Transverse colon (tissue), 4 donors: ENCODE measurements around the gene RRP1B. TPM values are rescaled to one million over a fixed set of nuclear protein-coding genes. Genes with fewer than 3 reads are reported as not detected.
"Not testable (repeated sequence)": the region's sequence is repeated elsewhere in the genome, so short reads cannot be mapped to it uniquely, and the experiment has no call there.

Source experiments
- DNase-seq: peaks from one replicate; pipeline ENCODE4 v3.0.0-alpha.2; 2019
- H3K27ac ChIP-seq, 4 donors: fragments of 200-600 bp; sonication (generic); 2 replicates each; pipeline ENCODE4 v1.5.1; 2016 to 2018; ENCODE audit warnings: inconsistent platforms in 4 of 4
- H3K27me3 ChIP-seq: fragments of 200-600 bp; sonication (generic); 2 replicates; pipeline ENCODE4 v1.5.1; 2017; ENCODE audit warnings: inconsistent platforms
- H3K36me3 ChIP-seq, 4 donors: fragments of 200-600 bp; sonication (generic); 2 replicates each; pipeline ENCODE4 v1.5.1; 2017 to 2019; ENCODE audit warnings: inconsistent platforms in 4 of 4
- H3K4me1 ChIP-seq, 4 donors: fragments of 200-600 bp; sonication (generic); 2 replicates each; pipeline ENCODE4 v1.5.1; 2017 to 2020; ENCODE audit warnings: inconsistent platforms in 4 of 4
- H3K4me3 ChIP-seq, 4 donors: fragments of 200-600 bp; sonication (generic); 1 replicate in 1 of 4; 2 replicates in 3 of 4; pipeline versions ENCODE4 v1.5.1 to v1.6.1; 2017 to 2019; ENCODE audit warnings: inconsistent platforms in 4 of 4
- H3K9me3 ChIP-seq, 2 donors: fragments of 200-600 bp; sonication (generic); 2 replicates each; pipeline ENCODE4 v1.5.1; 2017 to 2019; ENCODE audit warnings: inconsistent platforms in 2 of 2
- CTCF ChIP-seq, 5 experiments: fragments of 200-600 bp in 3 of 5; fragments of 450-650 bp in 2 of 5; sonication (generic) in 3 of 5; IDR thresholded peaks; 1 replicate in 2 of 5; 2 replicates in 3 of 5; pipeline ENCODE4 v1.5.1; 2016 to 2017; ENCODE audit warnings: antibody characterized with exemption in 5 of 5, inconsistent platforms in 3 of 5, mild to moderate bottlenecking in 2 of 5, moderate library complexity in 1 of 5
- EP300 ChIP-seq: sonication (generic); formaldehyde crosslinking; IDR thresholded peaks from one replicate; pipeline ENCODE4 v1.6.1; 2017; ENCODE audit warnings: antibody characterized with exemption, low read depth
- POLR2A ChIP-seq: fragments of 450-650 bp; IDR thresholded peaks from one replicate; pipeline ENCODE4 v1.6.1; 2016; ENCODE audit warnings: antibody characterized with exemption, mild to moderate bottlenecking, moderate library complexity
- POLR2AphosphoS5 ChIP-seq, 3 donors: sonication (generic); formaldehyde crosslinking; IDR thresholded peaks; one replicate each; pipeline ENCODE4 v1.6.1; 2016; ENCODE audit warnings: antibody characterized with exemption in 3 of 3
- WGBS, 2 donors: methylation state at CpG; one replicate each; pipeline ENCODE4 v1.1.5; 2018; ENCODE audit warnings: low coverage in 1 of 2; 5-methylcytosine and 5-hydroxymethylcytosine counted together
- in situ Hi-C, 4 donors: fragments of 200-750 bp; cut with MboI; loops; one replicate each; pipeline versions ENCODE4 v1.15.0 to v1.15.1; 2017; ENCODE audit warnings: low sequenced_read_pairs in 3 of 4, low pct_ligation_motif_present in 1 of 4, low pct_unique_long_range_greater_than_20kb in 1 of 4
- intact Hi-C: fragments of 100-400 bp; cut with DNase I; formaldehyde crosslinking; loops from one replicate; pipeline ENCODE4 v1.15.1; 2023; ENCODE audit warnings: low total_unique reads
- total RNA-seq, 4 donors: library from RNA; depleted of rRNA; stranded (reverse); fragments of >200 nt; gene quantifications; one replicate each; pipeline ENCODE4 v1.1.0, GENCODE V29; 2016

The RRP1B gene
- total RNA-seq, 4 donors from 2014 or later = 6.0 to 15.4 (median 12.0) TPM

- no peaks in the 10 kb centered on the region for H3K9me3 ChIP-seq
- in situ Hi-C loops (no loop called here), intact Hi-C loops (no loop called here)
- H3K36me3 ChIP-seq = peaks cover 0 to 57% (median 7%) of the 10 kb centered on the region in 4 donors
- no peak overlapping the region for H3K4me3 ChIP-seq
- TF ChIP-seq POLR2A = no peak
- no peak for TF ChIP-seq CTCF (IDR thresholded peaks at IDR 0.05)
- no peak for TF ChIP-seq EP300
- TF ChIP-seq POLR2AphosphoS5 (IDR thresholded peaks at IDR 0.05) = no peak
- no peak for DNase-seq
- no peak overlapping the region for H3K27ac ChIP-seq
- H3K27me3 ChIP-seq = no peaks in the 10 kb centered on the region
- no peaks in the 10 kb centered on the region for H3K4me1 ChIP-seq
- 96 to 100% methylated on average over 1 to 15 of the region's 15 CpGs for WGBS, 2 donors
Measured at GRCh38 chr21:43676391-43676790, 17.0 kb downstream of the RRP1B start.

- Histone ChIP-seq H3K36me3 (peaks cover 0 to 62% (median 11%) of the 10 kb centered on the region in 4 donors), H3K9me3 (no peaks in the 10 kb centered on the region), H3K4me1 (no peaks in the 10 kb centered on the region), H3K4me3 (no peak overlapping the region), H3K27me3 (no peaks in the 10 kb centered on the region), H3K27ac (no peak overlapping the region)
- intact Hi-C loops (no loop called here), in situ Hi-C loops (no loop called here)
- 66 to 75% methylated on average over 12 of the region's 12 CpGs for whole genome bisulfite sequencing, 2 donors
- DNase-seq = no peak
- TF ChIP-seq POLR2AphosphoS5 (IDR thresholded peaks at IDR 0.05) = no peak
- no peak for TF ChIP-seq POLR2A
- TF ChIP-seq CTCF (IDR thresholded peaks at IDR 0.05) = no peak
- no peak for TF ChIP-seq EP300
Measured at GRCh38 chr21:43679951-43680350, 20.6 kb downstream of the RRP1B start.

GRCh38 chr21:43680421-43680820 lies 21.1 kb downstream of the RRP1B start:
- H3K4me1 ChIP-seq, intact Hi-C loops, H3K27me3 ChIP-seq, H3K9me3 ChIP-seq, H3K4me3 ChIP-seq, H3K27ac ChIP-seq, in situ Hi-C loops, DNase-seq: not testable (repeated sequence)
- H3K36me3 ChIP-seq = peaks cover 0 to 59% (median 13%) of the 10 kb centered on the region in 4 donors
- 92 to 100% methylated on average over 2 to 6 of the region's 6 CpGs for WGBS, 2 donors

GRCh38 chr21:43681650-43682049 lies 22.3 kb downstream of the RRP1B start:
- Histone ChIP-seq H3K27ac (no peak overlapping the region), H3K4me1 (no peaks in the 10 kb centered on the region), H3K4me3 (no peak overlapping the region), H3K27me3 (no peaks in the 10 kb centered on the region), H3K9me3 (no peaks in the 10 kb centered on the region), H3K36me3 (peaks cover 0 to 61% (median 15%) of the 10 kb centered on the region in 4 donors)
- WGBS, 2 donors = 89 to 98% methylated on average over 3 to 6 of the region's 6 CpGs
- intact Hi-C loops (no loop called here), in situ Hi-C loops (no loop called here)
- no peak for DNase-seq
- no peak for TF ChIP-seq EP300
- TF ChIP-seq POLR2A = no peak
- TF ChIP-seq POLR2AphosphoS5 (IDR thresholded peaks at IDR 0.05) = no peak
- no peak for TF ChIP-seq CTCF (IDR thresholded peaks at IDR 0.05)

GRCh38 chr21:43684424-43684823 lies 25.1 kb downstream of the RRP1B start:
- H3K9me3 ChIP-seq = no peaks in the 10 kb centered on the region
- peaks cover 0 to 49% (median 21%) of the 10 kb centered on the region in 4 donors for H3K36me3 ChIP-seq
- no peak for DNase-seq
- H3K4me1 ChIP-seq = no peaks in the 10 kb centered on the region
- 69 to 83% methylated on average over 2 to 3 of the region's 3 CpGs for WGBS, 2 donors
- intact Hi-C loops = no loop called here
- TF ChIP-seq EP300 (no peak), POLR2AphosphoS5 (IDR thresholded peaks at IDR 0.05) (no peak), CTCF (IDR thresholded peaks at IDR 0.05) (no peak)
- H3K27me3 ChIP-seq = no peaks in the 10 kb centered on the region
- no peak overlapping the region for H3K27ac ChIP-seq
- H3K4me3 ChIP-seq = no peak overlapping the region
- in situ Hi-C loops = no loop called here
